ENCODE measurements around the gene ZBTB39.
"Not testable (repeated sequence)": the region's sequence is repeated elsewhere in the genome, so short reads cannot be mapped to it uniquely, and the experiment has no call there.

The ZBTB39 gene

DNA sequence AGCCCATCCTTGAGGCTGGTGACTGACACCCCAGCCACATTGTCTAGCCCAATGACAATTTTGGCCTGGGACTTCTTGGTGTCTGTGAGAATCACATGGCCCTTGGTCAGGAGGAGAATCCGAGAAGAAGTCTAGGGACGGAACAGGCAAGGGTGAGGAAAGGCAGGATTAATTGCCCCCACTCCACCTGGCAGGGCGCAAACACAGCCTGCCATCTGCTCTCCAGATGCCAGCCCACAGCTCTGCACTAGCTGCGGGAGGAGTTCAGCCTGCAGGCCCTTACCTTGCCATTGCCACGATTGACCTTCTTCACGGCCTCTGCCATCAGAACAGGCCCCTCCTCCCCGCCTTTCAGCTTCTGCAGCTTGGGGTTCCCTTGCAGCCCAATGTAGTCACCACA lies 23.1 kb upstream of the ZBTB39 start:
- no peak for DNase-seq

DNA sequence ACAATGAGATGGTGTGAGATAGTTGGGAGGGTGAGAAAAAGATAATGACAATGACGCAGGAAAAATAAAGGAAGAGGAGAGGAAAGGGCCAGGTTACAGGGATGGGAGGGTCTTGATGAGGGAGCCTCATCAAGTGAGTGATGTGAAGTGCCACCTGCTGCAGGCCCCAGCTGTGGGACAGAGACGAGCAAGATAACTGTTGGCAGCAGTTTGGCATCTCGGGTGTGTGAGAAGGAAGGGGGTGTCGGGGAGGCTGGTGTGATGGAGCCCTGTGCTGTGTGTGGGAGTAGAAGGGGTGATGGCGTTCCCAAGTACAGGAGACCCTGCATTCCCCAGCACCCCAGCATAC lies 21.4 kb upstream of the ZBTB39 start:
- DNase-seq, result no peak

DNA sequence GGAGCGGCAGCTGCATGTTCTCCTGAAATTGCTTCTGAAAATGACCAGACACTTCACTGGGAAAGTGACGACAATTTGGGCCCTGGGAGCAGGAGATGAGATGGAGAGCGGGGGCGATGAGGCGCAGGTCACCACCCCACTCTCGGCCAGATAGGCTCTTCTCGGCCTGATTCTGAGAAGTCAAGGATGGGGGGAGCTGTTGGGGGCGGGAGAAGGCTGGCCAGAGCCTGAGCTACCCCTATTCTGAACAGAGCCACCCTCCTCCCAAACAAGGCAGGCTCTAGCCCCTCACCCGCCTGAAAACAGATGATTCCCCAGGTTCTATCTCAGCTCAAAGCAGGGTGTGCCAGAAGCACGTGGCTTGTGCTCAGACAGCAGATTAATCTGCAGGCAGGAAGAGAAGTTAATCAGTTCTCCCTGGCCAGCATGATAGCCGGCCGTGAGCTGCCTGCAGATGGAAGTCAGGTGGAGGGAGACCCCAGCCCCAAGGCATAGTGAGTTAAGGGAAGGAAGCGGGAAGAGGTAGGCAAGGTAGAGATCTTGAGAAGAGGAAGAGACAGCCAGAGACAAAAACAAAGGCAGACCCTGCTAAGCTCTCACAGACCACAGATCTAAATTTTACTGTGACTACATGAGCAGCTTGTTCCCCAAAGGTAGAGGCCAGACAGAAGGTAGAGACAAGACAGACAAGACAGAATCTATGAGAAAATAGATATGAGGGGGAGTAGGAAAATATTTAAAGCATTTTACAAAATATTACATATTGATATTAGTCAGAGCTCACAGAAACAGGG lies 20.9 kb upstream of the ZBTB39 start:
- DNase-seq, result no peak

DNA sequence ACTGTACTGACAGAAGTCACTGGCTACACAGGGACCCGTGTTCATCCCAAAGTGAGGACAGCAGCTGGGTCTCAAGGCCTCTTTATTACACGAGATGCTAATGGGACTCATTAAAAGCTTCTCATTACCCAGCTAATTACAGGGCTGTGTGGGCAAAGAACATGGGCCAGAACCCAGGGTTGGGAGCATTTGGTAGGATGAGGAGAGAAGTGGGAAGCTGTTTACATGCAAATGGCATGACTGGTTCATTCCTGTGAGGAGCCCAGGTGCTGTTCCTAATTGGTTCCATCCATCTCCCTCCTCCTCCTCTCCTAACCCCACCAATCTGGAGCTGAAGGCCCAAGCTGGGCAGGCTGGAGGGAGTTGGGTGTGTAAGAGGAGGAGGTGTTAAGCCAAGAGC lies 18.9 kb upstream of the ZBTB39 start:
- DNase-seq, result no peak

DNA sequence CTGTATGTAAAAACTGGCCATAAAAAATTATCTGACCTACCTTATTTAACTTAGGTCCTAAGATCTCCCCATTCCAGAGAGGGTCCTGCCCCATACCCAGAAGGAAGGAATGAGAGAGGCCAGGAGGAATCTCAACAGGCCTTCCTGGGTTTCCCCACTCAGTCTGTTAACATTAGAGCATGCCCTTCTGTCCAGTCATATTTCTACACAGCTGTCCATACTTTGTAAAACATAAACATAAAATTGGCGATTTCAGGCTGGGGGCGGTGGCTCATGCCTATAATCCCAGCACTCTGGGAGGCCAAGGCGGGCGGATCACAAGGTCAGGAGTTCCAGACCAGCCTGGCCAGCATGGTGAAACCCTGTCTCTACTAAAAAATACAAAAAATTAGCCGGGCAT lies 16.0 kb upstream of the ZBTB39 start:
- DNase-seq, result not testable (repeated sequence)

DNA sequence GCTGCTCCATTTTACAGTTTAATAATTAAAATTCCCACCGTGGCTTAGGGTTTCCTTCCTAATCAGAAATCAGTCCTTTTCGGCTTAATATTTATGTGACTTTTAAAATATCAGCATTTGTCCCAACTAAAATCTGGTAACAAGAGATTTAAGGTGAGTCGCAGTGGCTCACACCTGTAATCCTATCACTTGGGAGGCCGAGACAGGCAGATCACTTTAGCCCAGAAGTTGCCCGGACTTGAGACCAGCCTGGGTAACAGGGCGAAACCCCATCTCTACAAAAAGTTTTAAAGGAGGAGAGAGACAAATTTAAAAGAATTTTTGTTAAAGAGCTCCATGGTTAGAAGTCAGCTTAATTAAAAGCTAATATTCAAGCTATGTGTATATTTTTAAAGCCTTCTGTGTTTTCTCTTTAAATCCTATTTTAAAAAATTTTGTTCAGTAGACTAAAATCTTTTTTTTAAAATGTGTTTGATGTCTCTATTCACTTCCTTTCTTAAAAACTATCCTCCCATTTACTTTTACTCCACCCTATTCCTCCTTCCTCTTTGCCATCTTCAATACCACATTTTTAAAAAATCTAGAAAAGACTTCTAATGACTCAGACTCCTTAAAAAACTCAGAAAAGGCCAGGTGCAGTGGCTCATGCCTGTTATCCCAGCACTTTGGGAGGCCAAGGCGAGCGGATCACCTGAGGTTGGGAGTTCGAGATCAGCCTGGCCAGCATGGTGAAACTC lies 13.8 kb upstream of the ZBTB39 start:
- DNase-seq, result no peak

DNA sequence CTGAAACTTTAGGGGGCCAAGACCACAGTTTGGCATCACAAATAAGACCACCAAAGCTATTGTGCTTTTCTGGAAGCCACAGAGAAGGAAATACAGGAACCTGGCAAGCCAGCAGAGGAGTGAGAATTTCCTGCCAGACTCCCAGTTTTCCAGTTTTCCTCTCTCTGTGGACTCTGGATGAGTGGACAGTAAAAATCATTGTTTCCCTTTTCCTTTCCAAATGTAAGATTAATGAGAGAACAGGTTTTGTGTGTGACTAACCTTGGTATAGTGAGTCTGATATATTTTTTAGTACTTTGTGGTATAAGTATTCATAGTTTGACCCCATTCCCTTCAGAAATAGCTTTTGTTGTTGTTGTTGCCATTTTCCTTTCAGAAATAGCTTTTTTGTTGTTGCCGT lies 12.6 kb upstream of the ZBTB39 start:
- DNase-seq, result no peak

DNA sequence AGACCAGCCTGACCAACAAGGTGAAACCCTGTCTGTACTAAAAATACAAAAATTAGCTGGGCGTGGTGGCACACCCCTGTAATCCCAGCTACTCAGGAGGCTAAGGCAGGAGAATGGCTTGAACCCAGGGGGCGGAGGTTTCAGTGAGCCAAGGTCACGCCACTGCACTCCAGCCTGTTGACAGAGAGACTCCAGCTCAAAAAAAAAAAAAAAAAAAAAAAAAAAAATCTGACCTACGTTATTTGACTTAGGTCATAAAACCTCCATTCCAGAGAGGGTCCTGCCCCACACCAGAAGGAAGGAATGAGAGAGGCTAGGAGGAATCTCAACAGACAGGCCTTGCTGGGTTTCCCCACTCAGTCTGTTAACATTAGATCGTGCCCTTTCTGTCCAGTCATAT lies 12.0 kb upstream of the ZBTB39 start:
- not testable (repeated sequence) for DNase-seq

DNA sequence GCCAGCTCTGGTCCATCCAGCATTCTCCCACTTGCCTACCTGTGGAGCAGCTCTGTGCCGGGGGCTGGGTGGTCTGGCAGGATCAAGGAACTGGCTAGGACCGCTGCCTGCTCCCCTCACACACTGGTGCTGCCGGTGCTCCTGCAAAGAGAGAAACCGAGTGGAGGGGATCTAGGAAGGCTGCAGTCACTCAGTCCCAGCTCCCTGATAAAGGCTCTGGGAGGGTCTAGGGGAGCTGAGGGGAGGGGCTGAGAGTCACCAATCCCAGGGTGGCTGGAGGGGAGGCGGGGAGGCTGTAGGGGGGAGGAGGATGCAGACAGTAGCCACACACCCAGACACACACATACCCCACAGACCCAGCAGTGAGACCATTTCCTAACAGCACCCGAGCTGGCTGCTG lies 10.0 kb upstream of the ZBTB39 start, which contains the start of gene TAC3:
Gene TAC3, minus strand, starts transcription at position 182 of the 400 bp plus-strand sequence. CDS start 732 bp downstream, outside the sequence.
- DNase-seq, result no peak

DNA sequence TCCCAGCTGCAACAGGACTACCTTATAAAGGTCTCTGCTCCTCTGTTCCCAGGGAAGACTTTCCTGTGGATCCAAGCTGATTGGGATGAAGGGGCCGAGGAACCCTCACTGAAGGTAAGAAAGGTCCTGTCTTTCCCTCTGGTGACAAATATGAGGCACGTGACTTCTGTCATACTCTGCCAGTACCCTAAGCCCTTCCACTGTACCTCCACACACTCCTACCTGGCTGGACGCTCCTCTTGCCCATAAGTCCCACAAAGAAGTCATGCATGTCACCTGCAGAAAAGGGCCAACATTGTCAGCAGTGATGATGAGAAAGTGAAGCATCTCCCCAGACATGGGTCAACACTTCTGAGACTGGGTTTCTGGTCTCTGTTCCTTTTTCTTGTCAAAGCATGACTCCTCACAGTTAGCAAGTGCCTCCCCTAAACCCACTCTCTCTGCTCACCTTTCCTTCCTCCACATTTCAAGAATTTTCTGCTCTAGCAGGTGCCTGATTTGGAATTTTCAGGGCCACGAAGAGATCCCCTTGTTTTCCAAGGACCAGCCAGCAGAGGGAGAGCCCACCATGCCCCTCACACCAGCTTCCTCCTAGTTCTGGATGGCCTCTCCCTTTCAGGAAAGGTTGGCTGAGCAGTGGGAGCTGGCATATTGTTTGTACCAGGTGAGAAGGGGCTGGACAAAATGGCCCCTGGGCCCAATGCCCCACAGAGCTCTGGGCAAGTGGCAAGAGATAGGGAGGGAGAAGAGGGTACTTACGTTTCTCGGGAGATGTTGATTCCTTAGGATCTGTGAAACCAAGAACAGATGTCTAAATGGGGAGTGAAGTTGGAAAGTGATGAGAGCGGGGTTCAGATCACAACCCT lies 6.5 kb upstream of the ZBTB39 start:
- no peak for DNase-seq

DNA sequence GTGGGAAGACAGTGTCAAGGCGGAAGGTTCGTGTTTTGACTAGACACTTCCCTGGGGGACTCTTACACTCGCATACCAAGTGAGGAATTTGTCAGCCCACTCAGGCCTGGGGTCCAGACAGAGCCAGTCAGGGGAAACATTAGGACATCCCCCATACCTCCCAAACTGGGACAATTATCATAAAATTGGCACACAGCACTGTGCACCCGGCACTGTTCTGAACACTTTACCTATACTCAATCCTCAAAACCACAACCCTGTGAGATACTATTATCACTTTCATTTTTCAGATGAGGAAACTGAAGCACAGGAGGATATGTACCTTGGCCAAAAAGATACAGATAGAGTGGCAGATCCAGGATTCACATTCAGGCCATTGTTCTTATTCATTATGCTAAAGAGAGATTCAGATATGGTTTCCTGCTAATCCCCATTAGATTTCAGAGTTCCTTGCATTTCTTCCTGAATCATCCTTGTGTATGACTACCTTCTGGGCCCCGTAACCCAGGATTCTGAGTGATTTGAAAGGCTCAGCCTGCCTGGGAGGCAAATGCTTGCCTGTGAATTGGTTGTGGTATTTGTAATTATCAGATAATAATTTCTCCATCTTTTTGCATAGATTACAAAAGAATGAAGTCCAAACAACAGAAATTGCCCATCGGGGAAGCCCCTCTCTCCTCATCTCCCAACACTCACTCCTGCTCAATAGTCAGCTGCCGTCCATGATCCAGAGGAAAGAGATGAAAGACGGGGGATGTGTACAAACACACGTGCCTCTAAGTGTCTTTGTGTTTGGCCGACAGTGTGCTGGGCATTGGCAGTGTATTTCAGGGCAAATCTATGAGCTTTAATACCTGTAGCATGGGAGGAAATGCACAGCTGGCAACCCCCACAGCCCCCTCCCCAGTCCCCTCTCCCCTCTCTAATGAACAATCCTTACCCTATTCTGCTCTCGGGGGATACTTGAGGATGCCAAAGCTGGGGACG lies 5.4 kb upstream of the ZBTB39 start:
- DNase-seq, result no peak

DNA sequence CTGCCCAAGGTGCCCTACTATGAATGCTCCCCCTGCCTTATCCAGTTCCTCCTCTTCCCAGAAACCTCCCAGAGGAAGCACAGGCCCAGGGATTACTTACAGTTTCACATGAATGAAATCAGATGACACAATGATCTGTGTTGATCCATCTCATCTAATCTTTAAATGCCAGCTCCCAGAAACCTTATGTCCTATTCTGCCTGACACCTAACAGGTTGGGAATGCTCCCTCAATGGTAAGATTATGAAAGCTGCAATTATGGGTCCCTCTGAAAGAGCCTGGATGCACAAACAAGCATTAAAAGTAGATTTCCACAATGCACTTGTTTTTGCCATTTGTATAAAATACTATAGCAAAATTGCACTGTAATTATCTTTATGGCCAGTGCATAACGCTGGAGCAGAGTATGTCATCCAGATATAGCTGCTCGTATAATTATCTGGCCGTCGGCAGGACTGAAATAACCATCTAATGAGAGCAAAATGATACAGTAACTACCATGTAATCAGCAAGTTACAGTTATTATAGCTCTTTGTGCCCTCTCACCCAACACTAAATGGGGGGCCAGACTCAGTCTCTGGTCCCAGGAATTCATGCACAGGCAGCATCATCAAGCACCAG lies 4.4 kb upstream of the ZBTB39 start:
- peak; percentile 76 for DNase-seq

DNA sequence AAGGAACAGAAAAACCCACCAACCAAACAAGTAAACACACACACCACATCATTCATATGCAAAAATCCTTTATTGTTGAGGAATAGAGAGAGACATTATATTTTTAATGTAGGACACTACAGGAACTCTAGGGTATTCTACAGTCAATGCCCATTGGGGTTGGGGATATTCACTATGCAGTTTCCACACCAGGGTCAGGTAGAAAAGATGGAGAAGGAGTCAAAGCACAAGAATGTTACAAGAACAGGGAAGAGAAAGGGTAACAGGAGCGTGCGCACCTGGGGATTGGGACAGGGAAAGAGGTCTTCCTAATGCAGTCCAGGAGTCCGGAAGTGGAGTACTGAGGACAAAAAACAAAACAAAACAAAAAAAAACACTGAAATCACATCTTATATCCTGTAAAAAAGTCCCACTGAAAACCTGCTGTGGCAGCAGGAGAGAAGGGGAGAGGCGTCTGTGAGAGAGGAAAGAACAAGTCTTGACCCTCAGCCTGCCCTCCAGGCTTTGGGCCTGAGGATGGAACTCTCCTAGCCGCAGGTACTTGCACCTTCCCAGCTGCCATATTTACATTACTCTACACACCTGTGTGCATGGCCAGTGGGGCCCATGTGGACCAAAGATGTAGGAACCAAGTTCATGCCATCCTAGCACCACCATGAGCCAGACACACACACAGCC lies 3.7 kb upstream of the ZBTB39 start:
- no peak for DNase-seq

DNA sequence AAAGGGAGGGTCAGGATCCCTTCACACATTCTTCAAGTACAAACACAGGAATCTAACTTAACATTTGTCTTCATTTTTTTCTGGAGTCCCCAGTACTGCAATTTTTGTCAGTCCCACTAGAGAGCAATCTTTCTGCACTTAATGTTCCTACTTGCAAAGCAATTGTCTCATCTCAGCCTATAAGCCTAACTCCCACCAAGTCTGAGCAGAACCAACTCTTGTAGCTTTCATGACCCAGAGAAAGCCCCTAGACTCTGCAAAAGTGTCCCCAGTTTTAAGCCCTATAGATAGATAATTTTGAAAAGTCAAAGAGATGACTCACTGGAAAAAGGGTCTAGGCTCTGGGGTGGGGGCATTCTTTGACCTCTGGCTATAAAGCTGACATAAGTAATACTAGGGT lies 1.8 kb upstream of the ZBTB39 start:
- DNase-seq, result peak; percentile 13

DNA sequence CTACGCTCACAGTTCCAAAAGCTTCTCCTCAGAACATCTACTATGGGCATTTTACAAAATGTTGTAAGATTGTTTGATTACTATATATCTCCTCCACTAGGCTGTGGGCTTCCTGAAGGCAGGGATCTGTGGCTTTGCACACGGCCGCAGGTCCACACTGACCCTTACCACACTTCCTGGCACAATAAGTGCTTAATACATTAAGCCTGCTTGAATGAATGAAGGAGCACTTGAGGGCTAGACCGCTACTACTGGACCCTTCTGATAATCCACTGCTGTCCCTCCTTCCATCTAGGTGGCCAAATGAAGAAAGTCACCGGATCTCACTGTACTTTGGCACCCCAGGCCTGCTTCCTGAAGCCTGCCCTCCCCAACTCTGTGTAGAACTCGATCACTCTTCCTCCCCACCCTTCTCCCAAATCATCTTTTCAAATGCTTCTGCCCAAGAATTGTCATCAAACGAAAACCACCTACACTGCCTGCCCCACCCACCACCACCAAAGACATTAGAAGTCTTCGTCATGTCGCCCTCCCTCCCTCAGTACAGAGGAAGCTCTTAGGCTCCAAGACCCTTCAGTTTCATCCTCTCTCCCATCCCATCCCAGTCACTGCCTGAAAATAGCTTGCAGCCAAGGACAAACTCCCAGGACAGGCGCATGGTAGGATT lies 596 bp upstream of the ZBTB39 start:
- no peak for DNase-seq

DNA sequence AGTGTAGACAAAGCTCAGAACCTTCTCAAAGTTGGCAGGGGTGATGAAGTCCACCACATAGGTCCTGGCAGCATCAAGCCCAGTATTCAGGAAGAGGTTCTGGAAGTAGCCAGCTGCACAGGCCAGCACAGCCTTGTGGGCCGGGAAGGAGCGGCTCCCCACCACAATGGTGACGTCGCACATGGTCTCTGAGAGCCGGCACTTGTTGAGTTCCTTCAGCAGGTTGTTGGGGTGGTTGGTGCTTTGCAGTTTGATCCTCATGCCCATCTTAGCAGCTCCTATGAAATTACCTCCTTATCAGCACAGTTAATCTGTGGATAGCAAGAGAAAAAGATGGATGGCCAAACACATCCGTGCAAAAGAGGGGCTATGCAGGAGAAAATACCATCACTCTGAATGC lies 1.7 kb downstream of the ZBTB39 start:
- DNase-seq, result no peak

DNA sequence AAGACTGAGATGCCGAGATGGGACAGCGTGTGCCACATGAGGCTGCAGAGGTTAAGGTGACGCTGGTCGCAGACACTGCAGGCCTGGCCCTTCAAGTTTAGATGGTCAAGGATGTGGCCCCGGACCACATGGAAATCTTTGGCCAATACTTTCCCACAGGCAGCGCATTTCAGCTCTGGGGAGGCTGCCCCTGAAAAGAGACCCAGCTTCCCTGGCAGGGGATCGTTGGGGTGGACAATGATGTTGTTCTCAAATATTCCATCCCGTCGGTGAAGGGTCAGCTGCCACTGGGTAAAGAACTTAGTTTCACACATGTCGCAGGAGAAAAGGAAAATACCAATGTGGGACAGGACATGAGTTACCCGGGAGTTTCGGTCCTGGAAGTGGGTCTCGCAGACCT lies 3.0 kb downstream of the ZBTB39 start:
- DNase-seq, result no peak

DNA sequence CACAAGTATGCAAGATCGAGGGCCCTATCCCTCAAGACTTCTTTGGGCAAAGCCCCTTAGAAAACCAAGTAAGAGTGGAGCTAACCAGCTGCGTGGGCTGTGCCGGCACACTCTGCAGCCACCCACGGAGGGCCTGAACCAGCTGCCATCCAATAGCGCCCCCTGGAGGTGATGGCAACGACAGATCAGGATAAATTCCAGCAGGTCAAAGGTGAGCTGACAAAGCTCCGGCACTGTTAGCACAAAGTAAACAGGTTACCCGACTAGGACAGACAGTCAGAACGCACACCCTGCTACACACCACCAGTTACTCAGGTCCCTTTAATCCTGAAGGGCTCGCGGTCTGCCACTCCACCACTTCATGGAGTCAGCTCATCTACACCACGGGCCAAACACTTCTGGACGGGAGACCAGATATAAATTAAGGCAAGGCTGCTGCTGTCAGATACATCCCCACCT lies 4.9 kb downstream of the ZBTB39 start:
- DNase-seq, result no peak

DNA sequence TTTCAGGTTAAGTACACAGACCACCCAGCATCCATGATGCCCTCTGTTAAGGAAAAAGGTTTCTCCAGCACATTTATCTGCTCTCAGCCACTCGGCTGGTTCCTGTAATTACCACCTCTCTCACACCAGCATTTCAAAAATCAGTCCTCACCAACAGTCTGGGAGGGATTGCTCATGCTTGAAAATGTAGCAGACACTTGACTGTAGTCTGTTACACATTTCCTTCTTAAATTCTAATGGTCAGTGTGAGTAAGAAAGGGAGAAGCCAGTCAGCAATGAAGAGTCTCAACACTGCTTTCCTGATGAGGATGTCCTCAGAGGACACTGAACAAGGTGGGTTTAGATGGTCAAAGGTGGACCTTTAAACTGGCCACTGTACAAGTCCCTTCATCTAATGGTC lies 6.0 kb downstream of the ZBTB39 start:
- DNase-seq, result no peak

DNA sequence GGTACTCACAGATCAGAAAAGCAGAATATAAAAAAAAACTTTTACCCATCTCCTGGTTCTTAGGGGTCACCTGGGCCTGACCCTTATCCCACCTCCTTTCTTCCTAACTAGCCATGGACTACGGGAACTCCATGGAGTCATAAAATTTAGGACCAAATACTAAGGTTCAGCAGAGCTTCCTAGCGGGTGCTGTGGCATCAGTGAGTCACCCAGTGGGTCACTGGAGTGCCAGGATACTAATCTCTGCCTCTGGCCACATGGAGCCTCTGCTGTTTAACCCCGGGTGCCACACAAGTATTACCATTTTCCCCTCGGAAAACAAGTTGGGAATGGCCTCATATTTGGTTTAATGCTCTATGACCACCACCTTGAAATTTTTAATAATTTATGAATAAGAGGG lies 6.9 kb downstream of the ZBTB39 start:
- no peak for DNase-seq

DNA sequence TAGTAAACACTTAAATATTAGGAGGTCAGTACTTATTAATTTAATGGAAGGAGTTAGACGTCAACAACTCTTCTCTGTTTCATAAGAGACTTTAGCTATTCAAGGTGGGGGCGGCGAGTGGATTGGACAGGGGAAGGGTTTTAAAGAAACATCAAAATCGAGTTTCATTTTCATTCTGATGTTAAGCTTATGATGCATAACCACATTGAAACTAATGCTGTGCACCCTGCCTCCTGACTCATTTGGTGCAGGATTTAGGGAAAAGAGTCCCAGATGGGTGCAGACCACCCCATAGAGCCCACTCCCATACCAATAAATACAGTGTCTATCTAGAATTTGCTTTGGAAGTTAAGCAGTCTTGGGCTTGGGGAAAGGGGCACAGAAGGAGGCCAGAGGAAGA lies 7.4 kb downstream of the ZBTB39 start:
- DNase-seq, result no peak
